Brain microvascular endothelial cell (primary cell): ENCODE data around the gene KCNH1.

Experiments
- DNase-seq: peaks from one replicate; pipeline ENCODE4 v3.0.0-alpha.2; 2020
- H3K27ac ChIP-seq: fragments of 250-450 bp; sonication (Bioruptor Pico); 2 replicates; pipeline ENCODE4 v1.5.1; 2020; ENCODE audit warnings: mild to moderate bottlenecking, moderate library complexity
- H3K27me3 ChIP-seq: fragments of 250-450 bp; sonication (Bioruptor Pico); replicated peaks from 2 replicates; pipeline ENCODE4 v1.5.1; 2020; ENCODE audit warnings: mild to moderate bottlenecking
- H3K36me3 ChIP-seq: fragments of 250-450 bp; sonication (Bioruptor Pico); replicated peaks from 2 replicates; pipeline ENCODE4 v1.5.1; 2020; ENCODE audit warnings: mild to moderate bottlenecking
- H3K4me3 ChIP-seq: 2 replicates; pipeline ENCODE4 v1.5.1; 2011; ENCODE audit warnings: low read depth, mild to moderate bottlenecking, control low read depth, low read length, moderate library complexity
- in situ Hi-C: cut with HindIII; loops from 2 replicates; pipeline ENCODE4 v1.10.0; 2017; ENCODE audit warnings: low sequenced_read_pairs, low pct_ligation_motif_present
- TF ChIP-seq, protein P1 (sequence below): IDR thresholded peaks from 2 replicates; pipeline ENCODE4 v1.5.1; 2011; ENCODE audit warnings: low read depth, mild to moderate bottlenecking, moderate library complexity, low read length, control low read depth, inconsistent platforms; ENCODE audit errors: missing control alignments

Gene KCNH1

GRCh38 chr1:210685295-210685650 lies 448.7 kb downstream of the KCNH1 start:
- no peak overlapping the region for H3K27ac ChIP-seq
- H3K4me3 ChIP-seq, result no peak overlapping the region
- DNase-seq, result no peak
- H3K27me3 ChIP-seq, result no peaks in the 10 kb centered on the region
- TF ChIP-seq, protein P1, sequence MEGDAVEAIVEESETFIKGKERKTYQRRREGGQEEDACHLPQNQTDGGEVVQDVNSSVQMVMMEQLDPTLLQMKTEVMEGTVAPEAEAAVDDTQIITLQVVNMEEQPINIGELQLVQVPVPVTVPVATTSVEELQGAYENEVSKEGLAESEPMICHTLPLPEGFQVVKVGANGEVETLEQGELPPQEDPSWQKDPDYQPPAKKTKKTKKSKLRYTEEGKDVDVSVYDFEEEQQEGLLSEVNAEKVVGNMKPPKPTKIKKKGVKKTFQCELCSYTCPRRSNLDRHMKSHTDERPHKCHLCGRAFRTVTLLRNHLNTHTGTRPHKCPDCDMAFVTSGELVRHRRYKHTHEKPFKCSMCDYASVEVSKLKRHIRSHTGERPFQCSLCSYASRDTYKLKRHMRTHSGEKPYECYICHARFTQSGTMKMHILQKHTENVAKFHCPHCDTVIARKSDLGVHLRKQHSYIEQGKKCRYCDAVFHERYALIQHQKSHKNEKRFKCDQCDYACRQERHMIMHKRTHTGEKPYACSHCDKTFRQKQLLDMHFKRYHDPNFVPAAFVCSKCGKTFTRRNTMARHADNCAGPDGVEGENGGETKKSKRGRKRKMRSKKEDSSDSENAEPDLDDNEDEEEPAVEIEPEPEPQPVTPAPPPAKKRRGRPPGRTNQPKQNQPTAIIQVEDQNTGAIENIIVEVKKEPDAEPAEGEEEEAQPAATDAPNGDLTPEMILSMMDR, result no peak
- in situ Hi-C loops, result no loop called here
- H3K36me3 ChIP-seq, result no peaks in the 10 kb centered on the region

GRCh38 chr1:210684466-210685294 lies 449.3 kb downstream of the KCNH1 start:
- Histone ChIP-seq H3K4me3 (no peak overlapping the region), H3K36me3 (no peaks in the 10 kb centered on the region), H3K27me3 (no peaks in the 10 kb centered on the region), H3K27ac (no peak overlapping the region)
- TF ChIP-seq, protein P1, result no peak
- in situ Hi-C loops, result no loop called here
- no peak for DNase-seq

DNA sequence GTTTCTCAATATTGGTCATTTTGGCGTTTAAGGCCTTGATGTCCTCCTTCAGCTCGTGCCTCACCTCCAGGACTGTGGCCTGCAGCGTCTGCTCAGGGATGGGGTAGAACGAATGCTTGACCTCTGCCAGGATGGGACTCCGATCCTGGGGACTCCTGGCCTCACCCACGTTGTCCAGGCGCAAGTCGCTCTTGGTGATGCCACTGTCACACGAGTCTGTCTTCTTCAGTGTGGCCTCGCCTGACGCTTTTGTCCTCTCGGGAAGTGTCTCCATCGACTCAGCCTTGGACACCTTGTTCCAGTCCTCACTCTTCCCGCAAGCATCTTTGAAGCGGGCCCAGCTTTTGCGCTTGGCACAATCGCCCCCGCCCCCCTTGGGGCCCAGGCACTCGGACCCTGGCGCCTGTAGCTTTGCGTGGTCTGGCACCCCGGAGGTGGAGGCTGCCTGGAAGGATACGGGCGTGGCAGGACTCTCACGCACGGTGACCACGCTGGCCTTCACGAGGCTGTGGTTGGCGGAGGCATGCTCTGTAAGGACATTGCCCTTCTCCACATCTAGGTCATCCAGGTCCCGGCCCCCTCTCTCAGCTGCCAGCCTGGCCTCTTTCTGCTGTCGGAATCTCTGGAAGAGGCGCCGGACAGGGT lies 450.4 kb downstream of the KCNH1 start:
- Histone ChIP-seq H3K4me3 (no peak overlapping the region), H3K27me3 (no peaks in the 10 kb centered on the region), H3K36me3 (no peaks in the 10 kb centered on the region), H3K27ac (no peak overlapping the region)
- in situ Hi-C loops, result no loop called here
- TF ChIP-seq, protein P1, result no peak
- no peak for DNase-seq

- TF ChIP-seq, protein P1, result no peak
- Histone ChIP-seq H3K36me3 (no peaks in the 10 kb centered on the region), H3K4me3 (no peak overlapping the region), H3K27ac (no peak overlapping the region), H3K27me3 (no peaks in the 10 kb centered on the region)
- in situ Hi-C loops, result no loop called here
- no peak for DNase-seq
Observed at GRCh38 chr1:210681158-210681557, 452.8 kb downstream of the KCNH1 start.

DNA sequence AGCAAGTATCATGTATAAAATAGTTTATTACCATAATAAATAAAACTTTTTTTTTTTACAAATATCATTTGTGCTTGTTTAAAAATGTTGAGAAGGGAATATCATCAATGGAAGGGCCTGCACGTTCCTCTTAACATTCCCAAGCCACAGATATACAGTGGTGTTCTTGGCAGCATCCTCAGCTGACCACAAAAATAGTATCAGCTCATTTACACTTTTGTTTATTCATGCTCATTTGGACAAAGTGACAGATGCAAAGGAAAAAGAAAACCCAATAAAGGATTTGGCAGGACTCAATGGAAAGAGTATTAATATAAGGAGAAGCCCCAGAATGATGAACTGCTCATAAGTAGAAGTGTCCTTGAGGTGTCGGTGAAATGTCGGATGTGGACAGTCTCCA lies 455.6 kb downstream of the KCNH1 start:
- H3K4me3 ChIP-seq, result no peak overlapping the region
- no peak for DNase-seq
- no peak overlapping the region for H3K27ac ChIP-seq
- TF ChIP-seq, protein P1, result no peak
- no peaks in the 10 kb centered on the region for H3K36me3 ChIP-seq
- no peaks in the 10 kb centered on the region for H3K27me3 ChIP-seq
- in situ Hi-C loops, result no loop called here
